HepG2 (cell line): ENCODE results near the gene NFASC.

Source experiments
- CBFB ChIP-seq: sonication (generic); formaldehyde crosslinking; IDR thresholded peaks from 2 replicates; pipeline ENCODE4 v1.4.0; 2020; ENCODE audit warnings: missing genetic modification reagents
- TF ChIP-seq, protein P1 (sequence below): sonication (generic); formaldehyde crosslinking; IDR thresholded peaks from 2 replicates; pipeline ENCODE4 v1.5.0; 2020; ENCODE audit warnings: mild to moderate bottlenecking, missing genetic modification reagents, moderate library complexity

DNA sequence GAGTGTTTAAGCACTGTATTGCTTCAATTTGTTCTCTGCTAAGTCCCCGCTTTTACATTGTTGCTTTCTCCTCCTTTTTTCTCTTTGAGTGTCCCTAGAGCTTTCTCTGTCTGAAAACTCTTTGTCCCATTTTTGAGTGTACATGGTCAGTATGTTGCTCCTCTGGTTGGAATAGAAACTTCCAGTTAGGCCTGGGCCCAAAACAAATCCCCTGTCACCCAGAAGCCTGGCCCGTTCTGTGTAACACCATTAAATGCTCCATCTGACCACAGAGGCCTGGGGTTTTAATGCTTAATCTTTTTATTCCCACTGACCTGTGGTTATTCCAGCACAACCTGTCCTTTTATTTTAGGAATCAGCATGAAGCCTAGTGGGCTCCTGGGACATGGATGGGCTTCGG lies 28.3 kb upstream of the NFASC start:
- TF ChIP-seq, protein P1, sequence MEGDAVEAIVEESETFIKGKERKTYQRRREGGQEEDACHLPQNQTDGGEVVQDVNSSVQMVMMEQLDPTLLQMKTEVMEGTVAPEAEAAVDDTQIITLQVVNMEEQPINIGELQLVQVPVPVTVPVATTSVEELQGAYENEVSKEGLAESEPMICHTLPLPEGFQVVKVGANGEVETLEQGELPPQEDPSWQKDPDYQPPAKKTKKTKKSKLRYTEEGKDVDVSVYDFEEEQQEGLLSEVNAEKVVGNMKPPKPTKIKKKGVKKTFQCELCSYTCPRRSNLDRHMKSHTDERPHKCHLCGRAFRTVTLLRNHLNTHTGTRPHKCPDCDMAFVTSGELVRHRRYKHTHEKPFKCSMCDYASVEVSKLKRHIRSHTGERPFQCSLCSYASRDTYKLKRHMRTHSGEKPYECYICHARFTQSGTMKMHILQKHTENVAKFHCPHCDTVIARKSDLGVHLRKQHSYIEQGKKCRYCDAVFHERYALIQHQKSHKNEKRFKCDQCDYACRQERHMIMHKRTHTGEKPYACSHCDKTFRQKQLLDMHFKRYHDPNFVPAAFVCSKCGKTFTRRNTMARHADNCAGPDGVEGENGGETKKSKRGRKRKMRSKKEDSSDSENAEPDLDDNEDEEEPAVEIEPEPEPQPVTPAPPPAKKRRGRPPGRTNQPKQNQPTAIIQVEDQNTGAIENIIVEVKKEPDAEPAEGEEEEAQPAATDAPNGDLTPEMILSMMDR (CRISPR knock-in tag), result no peak
- TF ChIP-seq CBFB (CRISPR knock-in tag), result no peak
